Measurements from ENCODE around the gene CLEC4C. TPM values are rescaled to one million over a fixed set of nuclear protein-coding genes. Genes with fewer than 3 reads are reported as not detected.

The CLEC4C gene
- total and polyA plus RNA-seq, 2 donors (not counting 3 experiments of a cell fraction or from before 2014, with no cell fraction given): not detected

- CTCF ChIA-PET: no interaction called here
- POLR2A ChIA-PET: no interaction called here
- intact Hi-C loops (cut with micrococcal nuclease): no loop called here
- H3K9ac ChIP-seq (replicated peaks; ENCODE audit: extremely low read depth, insufficient read depth, low read length): no peak overlapping the region
- no peaks in the 10 kb centered on the region for H4K20me1 ChIP-seq (replicated peaks; ENCODE audit: control insufficient read depth, extremely low read depth, insufficient read depth, low read length)
- TF ChIP-seq FOS (IDR thresholded peaks at IDR 0.05; ENCODE audit: borderline replicate concordance, insufficient read depth, low read length): no peak
- TF ChIP-seq POLR2AphosphoS5 (IDR thresholded peaks at IDR 0.05; ENCODE audit: insufficient read depth, low read depth, low read length): no peak
- TF ChIP-seq, protein P1, sequence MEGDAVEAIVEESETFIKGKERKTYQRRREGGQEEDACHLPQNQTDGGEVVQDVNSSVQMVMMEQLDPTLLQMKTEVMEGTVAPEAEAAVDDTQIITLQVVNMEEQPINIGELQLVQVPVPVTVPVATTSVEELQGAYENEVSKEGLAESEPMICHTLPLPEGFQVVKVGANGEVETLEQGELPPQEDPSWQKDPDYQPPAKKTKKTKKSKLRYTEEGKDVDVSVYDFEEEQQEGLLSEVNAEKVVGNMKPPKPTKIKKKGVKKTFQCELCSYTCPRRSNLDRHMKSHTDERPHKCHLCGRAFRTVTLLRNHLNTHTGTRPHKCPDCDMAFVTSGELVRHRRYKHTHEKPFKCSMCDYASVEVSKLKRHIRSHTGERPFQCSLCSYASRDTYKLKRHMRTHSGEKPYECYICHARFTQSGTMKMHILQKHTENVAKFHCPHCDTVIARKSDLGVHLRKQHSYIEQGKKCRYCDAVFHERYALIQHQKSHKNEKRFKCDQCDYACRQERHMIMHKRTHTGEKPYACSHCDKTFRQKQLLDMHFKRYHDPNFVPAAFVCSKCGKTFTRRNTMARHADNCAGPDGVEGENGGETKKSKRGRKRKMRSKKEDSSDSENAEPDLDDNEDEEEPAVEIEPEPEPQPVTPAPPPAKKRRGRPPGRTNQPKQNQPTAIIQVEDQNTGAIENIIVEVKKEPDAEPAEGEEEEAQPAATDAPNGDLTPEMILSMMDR (IDR thresholded peaks at IDR 0.05; ENCODE audit: extremely low read depth in 1 of 2, insufficient read depth in 1 of 2, low read depth in 1 of 2, low read length in 2 of 2): no peak
- TF ChIP-seq MYC (IDR thresholded peaks at IDR 0.05; ENCODE audit: low read depth, low read length): no peak
- no peak for TF ChIP-seq EZH2 (IDR thresholded peaks at IDR 0.05; ENCODE audit: borderline replicate concordance, low read depth, low read length, severe bottlenecking)
- TF ChIP-seq POLR2A (IDR thresholded peaks at IDR 0.05; ENCODE audit: low read depth, low read length): no peak
- TF ChIP-seq, protein P2, sequence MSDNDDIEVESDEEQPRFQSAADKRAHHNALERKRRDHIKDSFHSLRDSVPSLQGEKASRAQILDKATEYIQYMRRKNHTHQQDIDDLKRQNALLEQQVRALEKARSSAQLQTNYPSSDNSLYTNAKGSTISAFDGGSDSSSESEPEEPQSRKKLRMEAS (IDR thresholded peaks at IDR 0.05; ENCODE audit: insufficient read depth, insufficient read length): no peak
- TF ChIP-seq JUN (IDR thresholded peaks at IDR 0.05; ENCODE audit: borderline replicate concordance, insufficient read depth, insufficient read length, low read depth): no peak
- no peak for TF ChIP-seq GATA2 (IDR thresholded peaks at IDR 0.05; ENCODE audit: insufficient read depth, insufficient read length, low read depth, low read length)
- H3K4me2 ChIP-seq (ENCODE audit: insufficient read depth, low read length): no peak overlapping the region
- no peak for DNase-seq (ENCODE audit: low read depth, low spot score)
- H3K36me3 ChIP-seq (ENCODE audit: control insufficient read depth in 2 of 2, extremely low read depth in 1 of 2, insufficient read depth in 2 of 2, low read length in 2 of 2): no peaks in the 10 kb centered on the region
- no peaks in the 10 kb centered on the region for H3K79me2 ChIP-seq (ENCODE audit: control insufficient read depth, insufficient read depth, low read length)
- H3K27me3 ChIP-seq (ENCODE audit: control insufficient read depth in 2 of 2, insufficient read depth in 2 of 2, low read length in 2 of 2): no peaks in the 10 kb centered on the region
- no peak for FAIRE-seq
- H3K9me3 ChIP-seq (replicated peaks; ENCODE audit: control insufficient read depth, insufficient read depth, low read length): no peaks in the 10 kb centered on the region
- no peaks in the 10 kb centered on the region for H3K4me1 ChIP-seq (ENCODE audit: control insufficient read depth, extremely low read depth, insufficient read depth, low read length)
- no TSS peak for BruUV-seq (replicated peaks)
- no peak overlapping the region for H3K27ac ChIP-seq (ENCODE audit: insufficient read depth, low read depth, low read length)
- H3K9me1 ChIP-seq (replicated peaks; ENCODE audit: control insufficient read depth, extremely low read depth, insufficient read depth, low read length): no peaks in the 10 kb centered on the region
- dilution Hi-C loops (cut with MboI; ENCODE audit: extremely low pct_ligation_motif_present, low sequenced_read_pairs): no loop called here
- no peak overlapping the region for H2AFZ ChIP-seq (ENCODE audit: low read depth, low read length)
- H3K4me3 ChIP-seq (replicated peaks in 1 of 3; ENCODE audit: insufficient read depth in 1 of 3, low read depth in 1 of 3, low read length in 3 of 3): no peak overlapping the region
Observed at GRCh38 chr12:7748852-7749251, 1.7 kb upstream of the CLEC4C start.
